ENCODE measurements around the gene ZNF205.
"Not testable (repeated sequence)": the region's sequence is repeated elsewhere in the genome, so short reads cannot be mapped to it uniquely, and the experiment has no call there.

ZNF205 gene
- total RNA-seq: 0 reads per million in 3 experiments

DNA sequence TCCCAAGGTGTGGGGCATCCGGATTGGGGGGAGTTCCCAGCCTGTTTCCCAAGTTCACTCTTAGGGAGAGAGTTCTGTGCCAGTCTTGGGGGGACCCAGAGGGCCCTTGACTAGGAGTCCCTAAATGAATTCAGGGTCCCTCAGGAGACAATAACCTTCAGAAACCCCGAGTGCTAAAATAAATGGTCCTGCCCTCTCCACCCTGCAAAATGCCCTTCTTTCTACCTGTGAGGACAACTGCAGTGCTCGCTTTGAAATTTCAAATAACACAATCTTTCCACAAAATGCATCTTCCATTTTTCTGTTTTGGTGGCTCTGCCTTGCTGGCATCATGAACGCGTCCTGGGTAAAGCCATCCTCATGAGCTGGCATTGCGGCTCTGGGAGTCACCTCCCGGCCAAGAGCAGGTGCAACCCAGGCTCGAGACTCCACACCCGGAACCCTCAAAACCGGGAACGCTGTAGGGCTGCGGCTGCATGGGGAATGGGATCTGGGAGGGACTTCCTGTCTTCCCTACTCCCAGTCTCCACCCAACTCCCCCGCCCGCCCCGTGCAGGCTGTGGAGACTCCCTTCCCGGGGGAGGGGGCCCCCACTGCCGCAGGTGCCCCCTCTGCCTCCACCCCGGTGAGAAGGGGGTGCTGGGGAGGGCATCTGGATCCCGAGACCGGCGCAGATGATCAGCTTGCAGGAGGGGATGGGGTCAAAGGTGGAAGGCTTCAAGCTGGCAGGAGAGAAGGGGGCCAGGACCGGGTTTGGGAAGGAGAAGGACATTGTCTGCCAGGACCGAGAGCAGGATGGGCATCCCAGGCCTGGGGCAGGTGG is at the start of gene ZNF205:
Gene ZNF205 (plus strand): TSS at position 529 of the 823 bp plus-strand sequence. CDS start 845 bp downstream, outside the sequence.
- no peak for DNase-seq

DNA sequence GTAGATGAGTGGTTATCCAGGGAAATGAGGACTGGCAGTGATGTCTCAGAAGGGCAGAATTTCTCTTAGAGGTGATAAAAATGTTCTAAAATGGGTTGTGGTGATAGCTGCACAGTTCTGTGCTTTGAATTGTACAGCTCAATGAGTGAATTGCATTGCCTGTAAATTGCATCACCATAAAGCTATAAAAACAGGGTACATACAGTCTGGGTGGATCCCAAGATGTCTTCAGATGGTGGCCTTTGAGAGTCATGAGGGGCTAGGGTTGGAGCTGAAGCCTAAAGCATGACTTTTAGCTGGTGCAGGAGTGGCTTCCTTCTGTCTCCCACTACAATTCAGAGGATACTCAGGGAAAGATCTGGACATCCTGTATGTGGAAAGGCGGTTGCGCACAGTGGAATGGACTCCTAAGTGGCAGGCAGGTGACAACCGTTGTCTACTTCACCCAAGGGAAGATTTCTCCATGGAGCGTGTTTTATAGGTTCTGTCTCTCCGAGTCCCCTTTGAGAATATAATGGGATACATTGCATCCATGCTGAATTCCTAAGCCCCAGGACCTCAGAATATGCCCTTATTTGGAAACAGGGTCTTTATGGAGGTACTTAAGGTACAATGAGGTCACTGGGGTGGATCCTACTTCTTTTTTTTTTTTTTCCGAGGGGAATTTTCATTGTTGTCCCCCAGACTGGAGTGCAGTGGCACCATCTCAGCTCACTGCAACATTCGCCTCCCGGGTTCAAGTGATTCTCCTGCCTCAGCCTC is 48.6 kb upstream of the ZNF205 start:
- no peak for DNase-seq

DNA sequence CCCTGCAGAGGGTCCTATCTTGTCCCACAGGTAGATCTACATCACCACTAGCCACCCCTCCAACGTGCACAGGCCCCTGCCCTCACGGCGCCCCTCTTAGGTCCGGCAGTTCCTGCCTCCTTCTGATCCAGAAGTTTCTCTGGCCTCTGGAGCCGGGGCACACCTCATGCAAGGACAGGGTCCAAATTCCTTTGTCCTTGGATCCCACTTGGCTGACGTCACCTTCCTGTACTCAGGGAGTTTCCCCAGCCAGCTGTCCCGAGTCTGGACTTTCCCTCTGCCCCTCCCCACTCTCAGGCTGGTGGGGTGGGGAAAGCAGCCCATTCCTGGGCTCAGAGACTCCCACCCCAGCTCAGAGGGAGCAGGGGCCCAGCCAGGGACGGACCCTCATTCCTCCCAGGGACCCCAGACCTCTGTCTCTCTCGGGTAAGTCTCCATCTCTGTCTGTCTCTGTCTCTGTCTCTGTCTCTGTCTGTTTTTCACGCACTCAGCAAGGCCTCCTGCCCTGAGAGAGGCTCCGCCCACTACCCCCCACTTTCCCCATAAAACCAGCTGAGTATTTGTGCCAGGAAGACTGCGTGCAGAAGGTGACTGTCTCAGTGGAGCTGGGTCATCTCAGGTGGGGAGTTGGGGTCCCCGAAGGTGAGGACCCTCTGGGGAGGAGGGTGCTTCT is 47.2 kb upstream of the ZNF205 start, which contains the start of gene IL32:
Gene IL32 (plus strand): TSS at position 572 of the 673 bp plus-strand sequence. CDS start 172 bp downstream, outside the sequence.
- DNase-seq: peak; percentile 60

DNA sequence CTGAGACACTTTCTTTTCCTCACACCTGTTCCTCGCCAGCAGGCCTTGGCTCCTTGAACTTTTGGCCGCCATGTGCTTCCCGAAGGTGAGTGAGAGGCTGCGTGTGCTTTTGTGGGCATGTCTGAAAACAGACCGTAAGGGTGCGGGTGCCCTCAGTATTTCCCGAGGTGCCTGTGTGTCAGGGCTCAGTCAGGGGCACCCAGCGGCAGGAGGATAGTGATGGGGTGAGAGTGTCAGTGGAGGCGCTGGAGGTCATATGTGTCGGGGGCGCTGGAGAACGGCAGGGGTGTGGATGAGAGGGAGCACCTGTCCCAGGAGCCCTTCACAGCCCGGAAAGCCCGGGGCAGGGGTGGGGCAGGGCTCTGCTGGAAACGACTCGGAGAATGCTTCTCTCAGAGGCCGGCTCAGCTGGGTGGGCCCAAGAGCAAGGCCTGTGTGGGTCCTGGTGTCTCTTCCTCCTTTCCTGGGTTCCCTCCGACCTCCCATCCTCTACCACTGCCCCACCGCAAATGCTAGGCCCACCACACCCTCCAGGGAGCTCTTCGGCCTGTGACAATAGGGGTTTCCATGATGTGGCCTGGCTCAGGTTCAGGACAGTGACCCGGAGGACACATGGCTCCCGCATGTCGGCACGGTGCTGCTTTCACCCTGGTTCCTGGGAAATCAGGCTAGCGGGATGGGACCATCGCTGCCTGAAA is 46.5 kb upstream of the ZNF205 start:
- DNase-seq: no peak

DNA sequence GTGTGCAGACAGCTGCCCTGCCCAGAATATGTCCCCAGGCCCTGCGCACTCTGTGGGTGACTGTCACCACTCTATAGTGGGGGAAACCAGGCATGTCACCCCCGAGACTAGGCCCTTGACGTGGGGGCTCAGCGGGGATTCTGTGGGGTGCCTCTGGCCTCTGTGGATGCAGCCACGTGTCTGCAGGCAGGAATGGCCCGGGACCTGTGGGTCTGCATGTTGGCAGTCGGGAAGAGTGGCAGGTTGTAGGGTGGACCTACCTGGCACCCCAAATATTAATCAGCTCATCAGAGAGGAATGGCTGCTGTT is 46.0 kb upstream of the ZNF205 start:
- DNase-seq: no peak

DNA sequence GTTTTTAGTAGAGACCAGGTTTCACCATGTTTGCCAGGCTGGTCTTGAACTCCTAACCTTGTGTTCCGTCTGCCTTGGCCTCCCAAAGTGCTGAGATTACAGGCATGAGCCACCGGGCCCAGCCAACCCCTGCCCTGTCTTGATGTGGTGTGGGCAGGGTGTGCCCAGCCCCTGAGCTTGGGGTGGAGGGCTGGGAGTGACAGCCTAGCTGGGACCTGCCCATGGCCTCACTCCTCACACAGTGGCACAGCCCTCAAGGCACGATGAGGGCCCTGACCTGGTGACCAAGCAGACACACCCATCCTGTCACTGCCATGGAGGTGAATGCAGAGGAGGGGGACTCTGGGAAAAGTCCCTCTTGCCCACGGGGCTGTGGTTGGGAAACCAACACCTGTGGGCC is 43.9 kb upstream of the ZNF205 start:
- no peak for DNase-seq

DNA sequence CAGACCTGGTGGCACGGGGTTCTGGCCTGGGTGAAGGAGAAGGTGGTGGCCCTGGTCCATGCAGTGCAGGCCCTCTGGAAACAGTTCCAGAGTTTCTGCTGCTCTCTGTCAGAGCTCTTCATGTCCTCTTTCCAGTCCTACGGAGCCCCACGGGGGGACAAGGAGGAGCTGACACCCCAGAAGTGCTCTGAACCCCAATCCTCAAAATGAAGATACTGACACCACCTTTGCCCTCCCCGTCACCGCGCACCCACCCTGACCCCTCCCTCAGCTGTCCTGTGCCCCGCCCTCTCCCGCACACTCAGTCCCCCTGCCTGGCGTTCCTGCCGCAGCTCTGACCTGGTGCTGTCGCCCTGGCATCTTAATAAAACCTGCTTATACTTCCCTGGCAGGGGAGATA is 43.2 kb upstream of the ZNF205 start:
- DNase-seq: not testable (repeated sequence)

DNA sequence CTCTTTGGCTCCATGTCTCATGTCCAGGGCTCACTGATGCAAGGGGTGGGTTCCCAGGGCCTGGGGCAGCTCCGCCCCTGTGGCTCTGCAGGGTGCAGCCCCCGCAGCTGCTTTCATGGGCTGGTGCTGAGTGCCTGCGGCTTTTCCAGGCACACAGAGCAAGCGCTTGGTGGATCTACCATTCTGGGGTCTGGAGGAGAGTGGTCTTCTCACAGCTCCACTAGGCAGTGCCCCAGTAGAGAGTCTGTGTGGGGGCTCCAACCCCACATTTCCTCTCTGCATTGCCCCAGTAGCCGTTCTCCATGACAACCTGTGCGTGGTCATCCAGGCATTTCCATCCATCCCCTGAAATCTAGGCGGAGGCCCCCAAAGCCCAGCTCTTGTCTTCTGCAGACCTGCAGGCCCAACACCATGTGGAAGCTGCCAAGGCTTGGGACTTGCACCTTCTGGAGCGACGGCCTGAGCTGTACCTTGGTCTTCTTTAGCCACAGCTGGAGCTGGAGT is 41.7 kb upstream of the ZNF205 start:
- no peak for DNase-seq

DNA sequence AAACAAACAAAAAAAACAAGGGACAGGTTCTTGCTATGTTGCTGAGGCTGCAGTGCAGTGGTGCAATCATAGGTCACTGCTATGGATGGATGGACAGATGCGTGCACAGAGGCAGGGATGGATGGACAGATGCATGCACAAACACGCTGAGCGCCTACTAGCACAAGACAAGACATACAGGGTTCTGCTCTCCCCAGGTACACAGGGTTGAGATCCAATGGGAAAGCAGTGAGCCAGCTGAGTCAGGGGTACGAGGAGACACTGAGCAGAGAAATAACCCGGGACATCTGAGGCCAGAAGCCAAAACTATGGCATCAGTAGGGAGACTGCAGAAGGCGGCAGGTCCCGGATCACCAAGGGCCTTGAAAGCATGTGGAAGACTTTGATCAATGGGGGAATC is 40.7 kb upstream of the ZNF205 start:
- DNase-seq: no peak

DNA sequence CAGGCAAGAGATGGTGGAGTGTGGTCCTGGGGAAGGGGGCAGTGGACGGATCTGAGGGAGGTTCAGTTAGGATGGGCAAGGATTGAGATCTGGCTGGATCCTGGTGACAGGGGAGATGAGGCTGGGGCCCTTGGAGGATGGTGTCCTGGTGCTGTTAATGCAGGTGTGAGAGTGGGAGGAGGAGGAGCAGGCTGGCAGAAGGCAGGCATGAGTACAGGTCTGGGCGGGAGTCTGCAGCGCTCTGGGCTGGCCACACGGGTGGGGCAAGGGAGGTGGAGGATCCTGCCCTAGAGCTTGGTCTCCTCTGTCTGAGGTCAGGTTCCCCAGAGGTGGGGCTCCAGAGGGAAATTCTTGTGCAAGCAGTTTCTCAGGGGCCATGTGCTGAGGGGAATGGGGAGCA is 40.2 kb upstream of the ZNF205 start:
- DNase-seq: not testable (repeated sequence)

DNA sequence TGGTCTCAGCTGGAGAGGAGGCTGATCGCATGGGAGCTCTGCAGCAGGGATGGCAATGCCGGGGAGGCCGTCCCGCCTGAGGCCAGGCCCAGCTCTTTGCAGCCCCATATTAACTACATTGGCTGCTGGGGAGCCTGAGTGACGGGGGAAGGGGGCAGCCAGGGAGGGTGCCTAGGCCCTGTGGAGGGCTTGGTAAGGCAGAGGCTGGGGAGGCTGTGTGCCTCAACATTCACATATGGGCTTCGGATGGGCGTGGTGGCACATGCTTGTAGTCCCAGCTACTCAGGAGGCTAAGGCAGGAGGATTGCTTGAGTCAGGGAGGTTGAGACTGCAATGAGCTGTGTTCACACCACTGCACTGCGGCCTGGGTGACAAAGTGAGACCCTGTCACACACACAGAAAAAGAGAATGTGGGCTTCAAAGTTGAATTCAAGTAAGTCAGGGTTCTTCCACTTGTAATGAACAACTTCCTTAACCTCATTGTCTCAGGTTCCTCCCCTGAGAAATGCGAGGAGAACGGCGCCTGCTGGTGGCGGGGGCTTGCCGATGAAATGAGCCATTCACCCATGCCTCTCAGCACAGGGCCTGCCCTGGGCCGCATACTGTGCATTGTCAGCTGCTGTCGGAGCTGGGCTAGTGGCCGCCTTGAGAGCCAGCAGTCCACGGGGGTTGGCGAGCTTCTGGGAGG is 39.7 kb upstream of the ZNF205 start:
- DNase-seq: not testable (repeated sequence)

DNA sequence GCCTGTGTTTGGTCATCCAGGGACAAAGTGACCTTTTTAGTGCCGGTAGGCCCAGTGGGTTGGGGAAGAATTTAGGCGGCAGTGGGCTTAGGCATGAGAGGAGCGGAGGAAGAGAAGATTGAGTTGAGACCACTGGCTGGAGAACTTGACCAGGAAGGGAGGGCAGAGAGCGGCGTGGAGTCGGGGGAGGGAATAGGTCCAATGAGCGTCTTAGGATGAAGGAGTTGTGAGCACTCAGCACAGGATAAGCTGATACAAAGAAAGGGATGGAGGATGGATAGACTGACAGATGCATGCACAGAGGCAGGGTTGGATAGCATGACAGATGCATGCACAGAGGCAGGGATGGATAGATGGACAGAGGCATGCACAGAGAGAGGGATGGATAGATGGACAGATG is 38.9 kb upstream of the ZNF205 start:
- DNase-seq: no peak

DNA sequence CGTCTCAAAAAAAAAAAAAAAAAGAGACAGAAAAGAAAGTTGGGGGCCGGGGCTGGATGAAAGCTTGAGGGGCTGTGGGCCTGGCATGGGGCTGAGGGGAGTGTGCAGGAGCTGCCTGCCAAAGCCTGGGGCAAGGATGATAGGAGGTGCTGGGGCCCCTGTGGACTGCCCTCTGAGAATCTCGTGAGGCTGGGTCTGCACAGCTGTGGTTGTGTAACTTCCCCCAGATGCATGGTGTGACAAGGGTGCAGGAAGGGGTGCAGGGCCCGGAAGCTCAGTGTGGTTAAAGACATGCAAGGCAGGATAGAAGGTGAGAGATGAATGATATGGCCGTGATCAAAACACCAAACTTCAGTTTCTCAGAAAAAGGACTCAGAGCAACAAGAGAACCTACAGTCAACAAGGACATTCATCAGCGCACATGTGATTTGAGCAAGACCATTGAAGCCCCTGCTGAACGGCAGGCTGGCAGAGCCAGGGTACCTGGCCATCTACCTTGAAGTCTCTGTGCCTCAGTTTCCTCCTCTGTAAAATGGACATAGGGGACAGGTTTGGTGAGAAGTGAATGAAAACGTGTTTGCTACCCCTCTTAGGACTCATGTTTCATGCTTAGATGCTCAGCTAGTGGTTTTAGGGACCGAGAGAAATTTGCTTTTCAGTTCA is 37.4 kb upstream of the ZNF205 start:
- DNase-seq: peak; percentile 93

DNA sequence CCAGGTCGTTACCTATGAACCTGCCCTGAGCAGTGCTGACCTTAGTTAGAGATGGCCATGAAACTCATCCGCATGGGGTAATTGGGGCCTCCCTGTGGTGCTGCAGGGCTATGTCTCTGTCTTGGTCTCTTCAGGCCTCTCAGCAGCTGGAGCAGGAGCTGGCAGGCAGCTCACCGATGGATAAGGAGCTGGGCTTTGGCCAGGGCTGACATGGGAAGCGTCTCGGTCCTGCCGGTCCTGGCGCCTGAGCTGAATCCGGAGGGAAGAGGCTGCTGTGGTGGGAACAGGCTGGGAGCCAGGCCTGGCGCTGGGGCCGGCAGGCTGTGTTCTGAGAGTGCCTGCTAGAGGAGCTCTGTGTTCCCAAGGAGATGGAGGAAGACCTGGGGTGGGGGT is 36.9 kb upstream of the ZNF205 start:
- no peak for DNase-seq

DNA sequence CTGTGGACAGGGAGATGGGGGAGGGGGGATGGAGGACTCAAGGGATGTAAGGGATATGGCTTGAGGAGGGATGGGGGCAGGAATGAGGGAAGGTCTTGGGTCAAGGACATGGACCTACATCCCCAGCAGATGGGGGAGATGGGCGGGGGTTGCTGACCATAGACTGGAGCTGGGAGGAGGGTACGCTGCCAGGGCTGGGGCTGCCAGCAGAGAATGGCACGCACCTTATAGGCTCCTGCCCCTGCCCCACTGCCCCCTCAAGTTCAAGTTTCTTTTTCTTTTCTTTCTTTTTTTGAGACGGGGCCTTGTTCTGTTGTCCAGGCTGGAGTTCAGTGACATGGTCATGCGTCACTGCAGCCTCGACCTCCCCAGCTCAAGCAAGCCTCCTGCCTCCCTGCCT is 36.4 kb upstream of the ZNF205 start:
- not testable (repeated sequence) for DNase-seq

DNA sequence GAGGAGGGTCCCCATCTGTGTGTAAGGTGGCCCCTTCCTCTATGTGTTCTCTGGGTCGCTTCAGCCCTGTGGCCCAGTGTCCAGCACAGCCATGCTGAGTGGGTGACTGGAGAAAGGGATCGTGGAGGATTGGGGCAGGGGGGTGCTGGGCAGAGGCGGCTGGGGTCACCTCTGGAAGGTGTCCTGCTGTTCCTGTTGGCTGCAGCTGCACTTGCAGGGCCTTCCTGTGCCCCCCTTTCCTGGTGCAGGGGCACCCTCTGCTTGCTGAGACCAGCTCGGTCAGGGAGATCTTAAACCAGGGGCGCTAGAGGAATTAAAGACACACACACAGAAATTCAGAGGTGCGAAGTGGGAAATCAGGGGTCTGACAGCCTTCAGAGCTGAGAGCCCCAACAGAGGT is 35.8 kb upstream of the ZNF205 start:
- no peak for DNase-seq

DNA sequence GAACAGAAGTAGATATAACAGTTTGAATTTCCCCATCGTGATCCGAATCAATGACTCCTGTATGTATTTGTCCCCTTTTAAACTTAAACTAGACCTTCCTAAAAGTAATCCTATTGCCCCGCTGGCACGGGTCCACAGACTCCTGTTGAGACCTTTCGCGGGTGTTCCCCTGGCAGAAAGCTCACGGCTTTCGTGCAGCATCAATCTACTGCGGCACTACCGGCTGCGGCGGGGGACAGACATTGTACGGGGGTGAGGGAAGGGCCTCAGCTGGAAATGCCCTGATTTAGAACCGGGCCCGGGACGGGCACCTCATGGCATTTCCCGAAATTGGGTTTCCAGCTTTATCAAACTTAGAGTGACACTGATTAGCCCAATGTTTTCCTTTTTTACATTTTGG is 32.4 kb upstream of the ZNF205 start:
- no peak for DNase-seq

DNA sequence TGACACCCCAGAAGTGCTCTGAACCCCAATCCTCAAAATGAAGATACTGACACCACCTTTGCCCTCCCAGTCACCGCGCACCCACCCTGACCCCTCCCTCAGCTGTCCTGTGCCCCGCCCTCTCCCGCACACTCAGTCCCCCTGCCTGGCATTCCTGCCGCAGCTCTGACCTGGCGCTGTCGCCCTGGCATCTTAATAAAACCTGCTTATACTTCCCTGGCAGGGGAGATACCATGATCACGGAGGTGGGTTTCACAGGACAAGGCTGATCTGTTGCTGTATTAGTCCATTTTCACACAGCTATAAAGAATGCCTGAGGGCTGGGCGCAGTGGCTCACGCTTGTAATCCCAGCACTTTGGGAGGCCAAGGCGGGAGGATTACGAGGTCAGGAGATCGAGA is 30.4 kb upstream of the ZNF205 start:
- DNase-seq: not testable (repeated sequence)

DNA sequence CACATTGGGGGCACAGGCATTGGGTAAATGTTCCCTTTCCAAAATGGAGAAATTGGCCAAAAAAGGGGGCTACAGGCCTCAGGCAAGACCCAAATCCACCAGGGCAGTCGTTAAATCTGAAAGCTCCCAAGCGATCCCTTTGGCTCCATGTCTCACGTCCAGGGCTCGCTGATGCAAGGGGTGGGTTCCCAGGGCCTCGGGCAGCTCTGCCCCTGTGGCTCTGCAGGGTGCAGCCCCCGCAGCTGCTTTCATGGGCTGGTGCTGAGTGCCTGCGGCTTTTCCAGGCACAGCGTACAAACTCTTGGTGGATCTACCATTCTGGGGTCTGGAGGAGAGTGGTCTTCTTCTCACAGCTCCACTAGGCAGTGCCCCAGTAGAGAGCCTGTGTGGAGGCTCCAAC is 29.0 kb upstream of the ZNF205 start:
- not testable (repeated sequence) for DNase-seq

DNA sequence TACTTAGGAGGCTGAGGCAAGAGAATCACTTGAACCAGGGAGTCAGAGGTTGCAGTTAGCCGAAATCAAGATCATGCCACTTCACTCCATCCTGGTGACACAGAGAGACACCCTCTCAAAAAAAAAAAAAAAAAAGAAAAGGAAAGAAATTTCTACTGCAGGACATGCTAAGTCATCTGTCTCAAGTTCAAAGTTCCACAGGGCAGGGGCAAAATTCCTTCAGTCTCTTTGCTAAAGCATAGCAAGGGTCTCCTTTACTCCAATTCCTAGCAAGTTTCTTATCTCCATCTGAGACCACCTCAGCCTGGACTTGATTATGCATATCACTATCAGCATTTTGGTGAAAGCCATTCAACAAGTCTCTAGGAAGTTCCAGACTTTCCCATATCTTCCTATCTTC is 27.9 kb upstream of the ZNF205 start:
- DNase-seq: no peak

DNA sequence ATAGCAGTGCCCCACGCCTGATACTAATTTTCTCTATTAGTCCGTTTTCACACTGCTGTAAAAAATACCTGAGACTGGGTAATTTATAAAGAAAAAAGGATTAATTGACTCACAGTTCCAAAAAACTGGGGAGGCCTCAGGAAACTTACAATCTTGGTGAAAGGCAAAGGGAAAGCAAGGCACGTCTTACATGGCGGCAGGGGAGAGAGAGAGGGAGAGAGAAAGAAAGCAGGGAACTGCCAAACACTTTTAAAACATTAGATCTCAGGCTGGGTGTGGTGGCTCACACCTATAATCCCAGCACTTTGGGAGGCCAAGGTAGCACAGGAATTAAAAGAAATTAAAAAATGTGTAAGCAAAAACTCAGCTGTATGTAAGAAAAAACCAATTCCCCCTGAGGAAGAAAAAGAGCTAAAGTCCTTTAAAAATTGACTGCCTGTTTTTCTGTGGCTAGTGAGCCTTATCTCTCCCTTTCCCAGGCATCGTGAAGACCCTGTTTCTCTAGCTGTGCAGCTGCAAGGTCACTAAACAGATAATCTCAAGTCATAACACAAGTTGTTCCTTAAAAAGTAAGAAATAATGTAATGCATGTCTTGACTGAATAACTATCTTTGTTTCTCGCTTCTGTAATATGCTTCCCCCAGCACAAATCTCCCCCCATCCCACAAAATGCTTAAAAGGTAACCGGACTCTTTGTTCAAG is 27.3 kb upstream of the ZNF205 start:
- DNase-seq: no peak

All from central memory CD4-positive, alpha-beta T cell (primary cell).